ENCODE results near the gene GRIK4. TPM values are rescaled to one million over a fixed set of nuclear protein-coding genes. Genes with fewer than 3 reads are reported as not detected.
A peak's percentile ranks its signal among the peaks of the same experiment; 100 is the strongest.

Gene GRIK4
- polyA plus RNA-seq, 1 donor: 0.94 TPM

GRCh38 chr11:120536091-120536796, 24.7 kb downstream of the GRIK4 start:
- H3K27me3 ChIP-seq (ENCODE audit: control insufficient read depth, insufficient read depth, low read length): no peaks in the 10 kb centered on the region

GRCh38 chr11:120536797-120537169, 25.2 kb downstream of the GRIK4 start:
- H3K27ac ChIP-seq (ENCODE audit: low read length): peak overlapping the region; percentile 9
- H3K36me3 ChIP-seq (ENCODE audit: control insufficient read depth, insufficient read depth, low read length): no peaks in the 10 kb centered on the region
- H3K4me1 ChIP-seq (ENCODE audit: control insufficient read depth, insufficient read depth, low read length): peaks cover 41% of the 10 kb centered on the region
- DNase-seq: peak; percentile 63 to 80
- H3K4me3 ChIP-seq (ENCODE audit: low read length): no peak overlapping the region
- H3K27me3 ChIP-seq (ENCODE audit: control insufficient read depth, insufficient read depth, low read length): no peaks in the 10 kb centered on the region
- WGBS (ENCODE audit: insufficient coverage, low lambda C conversion rate): no CpG with 5 or more reads among the region's 11 CpGs
- no peaks in the 10 kb centered on the region for H3K9me3 ChIP-seq (ENCODE audit: control insufficient read depth, low read depth, low read length)

More at GRCh38 chr11:120536091-120536796, 24.7 kb downstream of the GRIK4 start:
- no peaks in the 10 kb centered on the region for H3K36me3 ChIP-seq (ENCODE audit: control insufficient read depth, insufficient read depth, low read length)
- no peak overlapping the region for H3K27ac ChIP-seq (ENCODE audit: low read length)
- H3K9me3 ChIP-seq (ENCODE audit: control insufficient read depth, low read depth, low read length): no peaks in the 10 kb centered on the region
- peaks cover 43% of the 10 kb centered on the region for H3K4me1 ChIP-seq (ENCODE audit: control insufficient read depth, insufficient read depth, low read length)
- H3K4me3 ChIP-seq (ENCODE audit: low read length): no peak overlapping the region
- WGBS (ENCODE audit: insufficient coverage, low lambda C conversion rate): 100% methylated on average over 1 of the region's 13 CpGs
- no peak for DNase-seq

- Histone ChIP-seq H3K4me3 (ENCODE audit: low read length) (no peak overlapping the region), H3K36me3 (ENCODE audit: control insufficient read depth, insufficient read depth, low read length) (no peaks in the 10 kb centered on the region), H3K27ac (ENCODE audit: low read length) (no peak overlapping the region), H3K27me3 (ENCODE audit: control insufficient read depth, insufficient read depth, low read length) (no peaks in the 10 kb centered on the region), H3K4me1 (ENCODE audit: control insufficient read depth, insufficient read depth, low read length) (peaks cover 29% of the 10 kb centered on the region), H3K9me3 (ENCODE audit: control insufficient read depth, low read depth, low read length) (no peaks in the 10 kb centered on the region)
- no peak for DNase-seq
- WGBS (ENCODE audit: insufficient coverage, low lambda C conversion rate): no CpG with 5 or more reads among the region's 12 CpGs
Measured at GRCh38 chr11:120537996-120538395, 26.4 kb downstream of the GRIK4 start.

- no peaks in the 10 kb centered on the region for H3K27me3 ChIP-seq (ENCODE audit: control insufficient read depth, insufficient read depth, low read length)
- no peak overlapping the region for H3K27ac ChIP-seq (ENCODE audit: low read length)
- peaks cover 28% of the 10 kb centered on the region for H3K4me1 ChIP-seq (ENCODE audit: control insufficient read depth, insufficient read depth, low read length)
- DNase-seq: no peak
- no peak overlapping the region for H3K4me3 ChIP-seq (ENCODE audit: low read length)
- H3K9me3 ChIP-seq (ENCODE audit: control insufficient read depth, low read depth, low read length): no peaks in the 10 kb centered on the region
- no peaks in the 10 kb centered on the region for H3K36me3 ChIP-seq (ENCODE audit: control insufficient read depth, insufficient read depth, low read length)
- WGBS (ENCODE audit: insufficient coverage, low lambda C conversion rate): no CpG with 5 or more reads among the region's 2 CpGs
Measured at GRCh38 chr11:120538707-120539106, 27.2 kb downstream of the GRIK4 start.

GRCh38 chr11:120539667-120540369, 28.3 kb downstream of the GRIK4 start:
- Histone ChIP-seq H3K27ac (ENCODE audit: low read length) (peak overlapping the region; percentile 62), H3K4me3 (ENCODE audit: low read length) (no peak overlapping the region), H3K36me3 (ENCODE audit: control insufficient read depth, insufficient read depth, low read length) (no peaks in the 10 kb centered on the region), H3K9me3 (ENCODE audit: control insufficient read depth, low read depth, low read length) (no peaks in the 10 kb centered on the region), H3K27me3 (ENCODE audit: control insufficient read depth, insufficient read depth, low read length) (no peaks in the 10 kb centered on the region), H3K4me1 (ENCODE audit: control insufficient read depth, insufficient read depth, low read length) (peaks cover 28% of the 10 kb centered on the region)
- no CpG with 5 or more reads among the region's 9 CpGs for WGBS (ENCODE audit: insufficient coverage, low lambda C conversion rate)
- DNase-seq: peak in 1 of 2 donors; percentile 51

GRCh38 chr11:120540744-120541465, 29.4 kb downstream of the GRIK4 start:
- WGBS (ENCODE audit: insufficient coverage, low lambda C conversion rate): 0% methylated on average over 1 of the region's 8 CpGs
- DNase-seq: peak; percentile 73 to 78
- Histone ChIP-seq H3K4me3 (ENCODE audit: low read length) (no peak overlapping the region), H3K27ac (ENCODE audit: low read length) (peak overlapping the region; percentile 62), H3K36me3 (ENCODE audit: control insufficient read depth, insufficient read depth, low read length) (no peaks in the 10 kb centered on the region), H3K4me1 (ENCODE audit: control insufficient read depth, insufficient read depth, low read length) (peaks cover 28% of the 10 kb centered on the region), H3K9me3 (ENCODE audit: control insufficient read depth, low read depth, low read length) (no peaks in the 10 kb centered on the region), H3K27me3 (ENCODE audit: control insufficient read depth, insufficient read depth, low read length) (no peaks in the 10 kb centered on the region)

- Histone ChIP-seq H3K4me1 (ENCODE audit: control insufficient read depth, insufficient read depth, low read length) (peaks cover 36% of the 10 kb centered on the region), H3K9me3 (ENCODE audit: control insufficient read depth, low read depth, low read length) (no peaks in the 10 kb centered on the region), H3K27ac (ENCODE audit: low read length) (no peak overlapping the region), H3K36me3 (ENCODE audit: control insufficient read depth, insufficient read depth, low read length) (no peaks in the 10 kb centered on the region), H3K4me3 (ENCODE audit: low read length) (no peak overlapping the region), H3K27me3 (ENCODE audit: control insufficient read depth, insufficient read depth, low read length) (no peaks in the 10 kb centered on the region)
- no peak for DNase-seq
- no CpG with 5 or more reads among the region's 6 CpGs for WGBS (ENCODE audit: insufficient coverage, low lambda C conversion rate)
Measured at GRCh38 chr11:120543521-120544215, 32.1 kb downstream of the GRIK4 start.

- H3K27ac ChIP-seq (ENCODE audit: low read length): no peak overlapping the region
- H3K9me3 ChIP-seq (ENCODE audit: control insufficient read depth, low read depth, low read length): no peaks in the 10 kb centered on the region
- H3K36me3 ChIP-seq (ENCODE audit: control insufficient read depth, insufficient read depth, low read length): no peaks in the 10 kb centered on the region
- no peak overlapping the region for H3K4me3 ChIP-seq (ENCODE audit: low read length)
- H3K27me3 ChIP-seq (ENCODE audit: control insufficient read depth, insufficient read depth, low read length): no peaks in the 10 kb centered on the region
- H3K4me1 ChIP-seq (ENCODE audit: control insufficient read depth, insufficient read depth, low read length): peaks cover 26% of the 10 kb centered on the region
- no CpG with 5 or more reads among the region's 7 CpGs for WGBS (ENCODE audit: insufficient coverage, low lambda C conversion rate)
- DNase-seq: no peak
Measured at GRCh38 chr11:120545813-120546212, 34.3 kb downstream of the GRIK4 start.

- Histone ChIP-seq H3K4me3 (ENCODE audit: low read length) (no peak overlapping the region), H3K27me3 (ENCODE audit: control insufficient read depth, insufficient read depth, low read length) (no peaks in the 10 kb centered on the region), H3K9me3 (ENCODE audit: control insufficient read depth, low read depth, low read length) (no peaks in the 10 kb centered on the region), H3K4me1 (ENCODE audit: control insufficient read depth, insufficient read depth, low read length) (peaks cover 22% of the 10 kb centered on the region), H3K36me3 (ENCODE audit: control insufficient read depth, insufficient read depth, low read length) (no peaks in the 10 kb centered on the region), H3K27ac (ENCODE audit: low read length) (no peak overlapping the region)
- peak in 1 of 2 donors; percentile 27 for DNase-seq
- WGBS (ENCODE audit: insufficient coverage, low lambda C conversion rate): no CpG with 5 or more reads among the region's 17 CpGs
Measured at GRCh38 chr11:120546312-120547205, 35.0 kb downstream of the GRIK4 start.
